C4-2B (cell line): ENCODE data around the gene CKAP2.

ENCODE experiments used
- ZFX ChIP-seq: fragments of 450-650 bp; IDR thresholded peaks from 2 replicates; pipeline ENCODE4 v1.6.1; 2017
- TF ChIP-seq, protein P1 (sequence below): fragments of 450-650 bp; conservative IDR thresholded peaks from 2 replicates; pipeline ENCODE4 v1.5.1; 2017; ENCODE audit warnings: mild to moderate bottlenecking

DNA sequence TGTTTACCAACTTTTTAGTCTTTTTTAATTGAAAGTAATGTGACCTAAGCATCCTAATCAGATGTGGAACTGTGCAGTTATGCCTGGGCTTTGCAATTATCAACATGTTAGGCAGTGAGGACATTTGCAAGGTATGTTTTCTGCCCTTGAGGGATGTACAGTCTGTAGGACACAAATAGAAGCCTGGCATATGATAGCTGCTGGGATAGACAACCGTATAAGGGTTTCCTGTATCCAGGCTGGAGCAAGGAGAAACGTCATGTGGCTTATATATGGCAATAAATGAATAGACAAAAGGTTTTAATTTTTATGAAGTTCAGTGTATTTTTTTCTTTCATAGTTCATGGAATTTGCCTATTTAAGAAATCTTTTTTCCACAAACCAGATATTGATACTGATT is 2.8 kb upstream of the CKAP2 start:
- TF ChIP-seq, protein P1, sequence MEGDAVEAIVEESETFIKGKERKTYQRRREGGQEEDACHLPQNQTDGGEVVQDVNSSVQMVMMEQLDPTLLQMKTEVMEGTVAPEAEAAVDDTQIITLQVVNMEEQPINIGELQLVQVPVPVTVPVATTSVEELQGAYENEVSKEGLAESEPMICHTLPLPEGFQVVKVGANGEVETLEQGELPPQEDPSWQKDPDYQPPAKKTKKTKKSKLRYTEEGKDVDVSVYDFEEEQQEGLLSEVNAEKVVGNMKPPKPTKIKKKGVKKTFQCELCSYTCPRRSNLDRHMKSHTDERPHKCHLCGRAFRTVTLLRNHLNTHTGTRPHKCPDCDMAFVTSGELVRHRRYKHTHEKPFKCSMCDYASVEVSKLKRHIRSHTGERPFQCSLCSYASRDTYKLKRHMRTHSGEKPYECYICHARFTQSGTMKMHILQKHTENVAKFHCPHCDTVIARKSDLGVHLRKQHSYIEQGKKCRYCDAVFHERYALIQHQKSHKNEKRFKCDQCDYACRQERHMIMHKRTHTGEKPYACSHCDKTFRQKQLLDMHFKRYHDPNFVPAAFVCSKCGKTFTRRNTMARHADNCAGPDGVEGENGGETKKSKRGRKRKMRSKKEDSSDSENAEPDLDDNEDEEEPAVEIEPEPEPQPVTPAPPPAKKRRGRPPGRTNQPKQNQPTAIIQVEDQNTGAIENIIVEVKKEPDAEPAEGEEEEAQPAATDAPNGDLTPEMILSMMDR = no peak
- no peak for TF ChIP-seq ZFX
